H1 (cell line): Measurements from ENCODE around the gene UQCRC2. TPM values are rescaled to one million over a fixed set of nuclear protein-coding genes. Genes with fewer than 3 reads are reported as not detected.

Experiments
- ATF2 ChIP-seq: IDR thresholded peaks from 2 replicates; pipeline ENCODE4 v1.6.1; 2012; ENCODE audit warnings: low read length, inconsistent platforms
- GABPA ChIP-seq: IDR thresholded peaks from 2 replicates; pipeline ENCODE4 v1.6.1; 2011; ENCODE audit warnings: mild to moderate bottlenecking, low read length, moderate library complexity, borderline replicate concordance; ENCODE audit not compliant: insufficient read depth
- KDM1A ChIP-seq: fragments of 200-600, 300-600 bp; sonication (generic); IDR thresholded peaks from 2 replicates; pipeline ENCODE4 v1.7.1; 2016; ENCODE audit warnings: mild to moderate bottlenecking, low read length, borderline replicate concordance
- KDM4A ChIP-seq: IDR thresholded peaks from one replicate; pipeline ENCODE4 v1.7.1; 2012; ENCODE audit warnings: low read depth, mild to moderate bottlenecking, moderate library complexity, low read length, inconsistent platforms; ENCODE audit not compliant: severe bottlenecking
- MAFK ChIP-seq: IDR thresholded peaks from 2 replicates; pipeline ENCODE4 v1.6.1; 2012; ENCODE audit warnings: low read depth, mild to moderate bottlenecking, improper control_type of control experiment, low read length
- POLR2A ChIP-seq, 2 experiments: IDR thresholded peaks; 1 replicate in 1 of 2; 2 replicates in 1 of 2; pipeline ENCODE4 v1.6.1; 2011; ENCODE audit warnings: low read depth in 2 of 2, low read length in 2 of 2, mild to moderate bottlenecking in 2 of 2; ENCODE audit errors: control extremely low read depth in 1 of 2
- SUZ12 ChIP-seq: fragments of 200-600 bp; sonication (generic); IDR thresholded peaks from 2 replicates; pipeline ENCODE4 v1.6.1; 2012; ENCODE audit warnings: mild to moderate bottlenecking, inconsistent platforms, low read length, moderate library complexity, mixed read lengths
- ZNF274 ChIP-seq: IDR thresholded peaks from 2 replicates; pipeline ENCODE4 v1.7.0; 2012; ENCODE audit warnings: low read length, borderline replicate concordance; ENCODE audit errors: extremely low read depth
- polyA plus RNA-seq, 7 experiments: library from polyadenylated mRNA; depleted of rRNA in 3 of 7; stranded (reverse) in 5 of 7; unstranded in 2 of 7; fragments of >200 nt in 5 of 7; fragments of 200-250 nt in 2 of 7; gene quantifications; 1 replicate in 5 of 7; 2 replicates in 1 of 7; 4 replicates in 1 of 7; pipeline versions ENCODE4 v1.2.1 to v1.2.3, GENCODE V29; 2011 to 2013; ENCODE audit warnings: missing spikeins in 2 of 7, mixed read lengths in 2 of 7
- total RNA-seq: library from RNA; stranded (reverse); fragmentation: NEBNext Ultra II Directional; extraction: Animal tissue kit (Norgen Biotek cat#: 25700); gene quantifications from 2 replicates; pipeline ENCODE4 v1.2.1, GENCODE V29; 2021

UQCRC2 gene
- total and polyA plus RNA-seq, 2 of the 8 experiments (the other 6 are each of a cell fraction or from before 2014, with no cell fraction given): 94.4 to 182 TPM

- TF ChIP-seq GABPA (no peak), ATF2 (no peak), MAFK (no peak), POLR2A (IDR thresholded peaks at IDR 0.05; ENCODE audit: control extremely low read depth in 1 of 2, low read depth in 2 of 2, low read length in 2 of 2) (no peak), KDM4A (no peak), KDM1A (no peak), SUZ12 (no peak), ZNF274 (no peak)
Observed at GRCh38 chr16:21946889-21947635, 6.1 kb upstream of the UQCRC2 start (continued).
